Progenitor cell of endocrine pancreas (in vitro differentiated cells): Measurements from ENCODE around the gene SCAF11. TPM values are rescaled to one million over a fixed set of nuclear protein-coding genes. Genes with fewer than 3 reads are reported as not detected.
"Not testable (repeated sequence)": the region's sequence is repeated elsewhere in the genome, so short reads cannot be mapped to it uniquely, and the experiment has no call there.

Source experiments
- DNase-seq: peaks from one replicate; pipeline ENCODE4 v3.0.0; 2021; ENCODE audit warnings: low spot score; ENCODE audit not compliant: unreplicated experiment
- H3K27ac Mint-ChIP-seq: 2 replicates; pipeline ENCODE4 v1.8.0; 2021; ENCODE audit warnings: mild to moderate bottlenecking, moderate library complexity, mixed read lengths
- H3K27me3 Mint-ChIP-seq: 2 replicates; pipeline ENCODE4 v1.8.0; 2021; ENCODE audit warnings: mixed read lengths
- H3K36me3 Mint-ChIP-seq: 2 replicates; pipeline ENCODE4 v1.8.0; 2022; ENCODE audit warnings: mixed read lengths; ENCODE audit not compliant: insufficient read depth
- H3K4me1 Mint-ChIP-seq: 2 replicates; pipeline ENCODE4 v1.8.0; 2021; ENCODE audit warnings: low read depth, mixed read lengths
- H3K4me3 Mint-ChIP-seq: 2 replicates; pipeline ENCODE4 v1.8.0; 2021; ENCODE audit warnings: low read depth, mild to moderate bottlenecking, moderate library complexity, mixed read lengths
- H3K9me3 Mint-ChIP-seq: 2 replicates; pipeline ENCODE4 v1.8.0; 2021; ENCODE audit warnings: low read depth, mixed read lengths
- total RNA-seq: library from RNA; stranded (reverse); gene quantifications from 2 replicates; pipeline ENCODE4 v1.2.1, GENCODE V29; 2021
- TF ChIP-seq, protein P1 (sequence below): fragments of 200-600 bp; sonication (generic); IDR thresholded peaks from one replicate; pipeline ENCODE4 v1.5.0; 2021; ENCODE audit warnings: antibody characterized with exemption, mild to moderate bottlenecking; ENCODE audit not compliant: unreplicated experiment

The SCAF11 gene
- total RNA-seq, 1 donor from 2014 or later: 113 TPM

DNA sequence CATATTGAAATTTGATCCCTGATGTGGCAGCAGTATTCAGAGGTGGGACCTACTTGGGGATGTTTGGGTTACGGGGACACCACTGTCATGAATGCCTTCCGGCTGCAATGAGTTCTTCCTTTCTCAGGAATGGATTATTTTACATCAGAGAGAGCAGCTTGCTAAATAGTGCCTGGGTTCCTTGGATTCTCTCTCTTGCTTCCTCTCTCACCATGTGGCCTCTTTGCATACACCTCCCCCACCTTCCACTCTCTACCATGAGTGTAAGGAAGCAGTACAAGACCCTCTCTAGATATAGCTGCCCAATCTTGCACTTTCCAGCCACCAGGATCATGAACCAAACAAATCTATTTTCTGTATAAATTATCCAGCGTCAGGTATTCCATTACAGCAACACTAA lies 15.4 kb upstream of the SCAF11 start:
- Mint-ChIP-seq H3K4me3 (no peak overlapping the region), H3K36me3 (no peaks in the 10 kb centered on the region), H3K9me3 (peaks cover 3% of the 10 kb centered on the region), H3K27ac (no peak overlapping the region), H3K4me1 (no peaks in the 10 kb centered on the region), H3K27me3 (no peaks in the 10 kb centered on the region)
- TF ChIP-seq, protein P1, sequence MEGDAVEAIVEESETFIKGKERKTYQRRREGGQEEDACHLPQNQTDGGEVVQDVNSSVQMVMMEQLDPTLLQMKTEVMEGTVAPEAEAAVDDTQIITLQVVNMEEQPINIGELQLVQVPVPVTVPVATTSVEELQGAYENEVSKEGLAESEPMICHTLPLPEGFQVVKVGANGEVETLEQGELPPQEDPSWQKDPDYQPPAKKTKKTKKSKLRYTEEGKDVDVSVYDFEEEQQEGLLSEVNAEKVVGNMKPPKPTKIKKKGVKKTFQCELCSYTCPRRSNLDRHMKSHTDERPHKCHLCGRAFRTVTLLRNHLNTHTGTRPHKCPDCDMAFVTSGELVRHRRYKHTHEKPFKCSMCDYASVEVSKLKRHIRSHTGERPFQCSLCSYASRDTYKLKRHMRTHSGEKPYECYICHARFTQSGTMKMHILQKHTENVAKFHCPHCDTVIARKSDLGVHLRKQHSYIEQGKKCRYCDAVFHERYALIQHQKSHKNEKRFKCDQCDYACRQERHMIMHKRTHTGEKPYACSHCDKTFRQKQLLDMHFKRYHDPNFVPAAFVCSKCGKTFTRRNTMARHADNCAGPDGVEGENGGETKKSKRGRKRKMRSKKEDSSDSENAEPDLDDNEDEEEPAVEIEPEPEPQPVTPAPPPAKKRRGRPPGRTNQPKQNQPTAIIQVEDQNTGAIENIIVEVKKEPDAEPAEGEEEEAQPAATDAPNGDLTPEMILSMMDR: no peak
- DNase-seq: no peak

DNA sequence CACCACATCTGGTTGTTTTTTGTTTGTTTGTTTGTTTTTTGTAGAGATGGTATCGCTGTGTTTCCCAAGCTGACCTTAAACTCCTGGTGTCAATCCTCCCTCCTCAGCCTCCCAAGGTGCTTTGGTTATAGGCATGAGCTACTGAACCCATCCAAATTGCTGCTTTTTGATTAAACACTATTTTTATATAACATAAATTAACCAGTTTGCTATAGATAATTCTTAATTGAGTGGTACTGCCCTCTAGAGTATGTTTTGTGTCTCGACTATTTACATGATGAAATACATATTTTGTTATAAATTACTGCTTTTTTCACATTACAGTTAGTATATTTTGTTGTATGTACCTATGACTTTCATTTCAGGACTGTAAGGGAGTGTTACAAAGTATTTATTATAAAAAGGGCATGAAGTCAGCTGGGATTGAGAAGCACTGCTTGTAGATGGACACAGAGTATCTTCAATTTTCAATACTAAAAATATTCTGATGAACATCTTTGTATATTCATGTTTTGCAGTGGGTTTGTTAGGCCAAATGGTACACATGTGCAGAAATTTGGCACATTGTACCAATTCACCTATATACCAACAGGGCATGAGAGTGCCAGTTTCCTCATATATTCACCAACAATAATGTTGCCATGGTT lies 14.9 kb upstream of the SCAF11 start:
- Mint-ChIP-seq H3K4me1 (no peaks in the 10 kb centered on the region), H3K27me3 (no peaks in the 10 kb centered on the region), H3K36me3 (no peaks in the 10 kb centered on the region), H3K27ac (no peak overlapping the region), H3K9me3 (peaks cover 3% of the 10 kb centered on the region), H3K4me3 (no peak overlapping the region)
- DNase-seq: no peak
- TF ChIP-seq, protein P1: no peak

DNA sequence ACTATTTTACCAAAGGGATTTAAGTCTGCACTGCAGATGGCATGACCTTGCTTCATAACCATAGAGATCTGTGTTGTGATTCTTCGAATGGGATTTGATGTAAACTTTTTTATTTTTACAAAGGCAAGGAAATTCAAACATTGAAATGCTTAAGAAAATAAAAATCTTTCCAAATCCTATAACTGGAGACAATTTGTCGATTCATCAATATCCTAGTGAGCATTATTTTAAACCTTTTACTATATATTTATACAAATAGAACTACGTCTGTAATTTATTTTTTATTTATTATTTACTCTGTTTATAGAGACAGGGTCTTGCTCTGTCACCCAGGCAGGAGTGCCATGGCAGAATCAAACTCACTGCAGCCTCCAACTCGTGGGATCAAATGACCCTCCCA lies 14.3 kb upstream of the SCAF11 start:
- no peaks in the 10 kb centered on the region for H3K27me3 Mint-ChIP-seq
- no peaks in the 10 kb centered on the region for H3K4me1 Mint-ChIP-seq
- H3K27ac Mint-ChIP-seq: no peak overlapping the region
- TF ChIP-seq, protein P1: no peak
- DNase-seq: no peak
- no peaks in the 10 kb centered on the region for H3K36me3 Mint-ChIP-seq
- H3K4me3 Mint-ChIP-seq: no peak overlapping the region
- peaks cover 3% of the 10 kb centered on the region for H3K9me3 Mint-ChIP-seq

DNA sequence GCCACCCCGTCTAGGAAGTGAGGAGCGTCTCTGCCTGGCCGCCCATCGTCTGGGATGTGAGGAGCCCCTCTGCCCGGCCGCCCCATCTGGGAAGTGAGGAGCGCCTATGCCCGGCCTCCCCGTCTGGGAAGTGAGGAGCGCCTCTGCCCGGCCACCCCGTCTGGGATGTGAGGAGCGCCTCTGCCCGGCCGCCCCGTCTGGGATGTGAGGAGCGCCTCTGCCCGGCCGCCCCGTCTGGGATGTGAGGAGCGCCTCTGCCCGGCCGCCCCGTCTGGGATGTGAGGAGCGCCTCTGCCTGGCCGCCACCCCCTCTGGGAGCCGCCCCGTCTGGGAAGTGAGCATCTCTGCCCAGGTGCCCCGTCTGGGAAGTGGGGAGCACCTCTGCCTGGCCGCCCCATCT lies 9.7 kb upstream of the SCAF11 start:
- H3K27ac Mint-ChIP-seq, H3K4me3 Mint-ChIP-seq, H3K36me3 Mint-ChIP-seq, H3K27me3 Mint-ChIP-seq, H3K4me1 Mint-ChIP-seq, DNase-seq, H3K9me3 Mint-ChIP-seq: not testable (repeated sequence)

DNA sequence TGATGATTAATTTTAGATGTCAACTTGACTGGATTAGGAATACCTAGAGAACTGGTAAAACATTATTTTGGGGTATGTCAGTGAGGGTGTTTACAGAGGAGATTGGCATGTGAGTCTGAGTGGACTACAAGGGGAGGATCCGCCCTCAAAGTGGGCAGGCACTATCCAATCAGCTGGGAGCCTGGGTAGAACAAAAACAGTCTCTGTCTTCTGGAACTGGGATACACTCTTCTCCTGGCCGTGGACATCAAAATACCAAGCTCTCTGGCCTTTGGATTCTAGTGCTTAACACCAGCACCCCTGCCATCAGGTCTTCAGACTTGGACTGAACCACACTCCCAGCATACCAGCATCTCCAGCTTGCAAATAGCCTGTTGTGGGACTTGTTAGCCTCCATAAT lies 4.4 kb upstream of the SCAF11 start:
- Mint-ChIP-seq H3K4me1 (peaks cover 10% of the 10 kb centered on the region), H3K27me3 (no peaks in the 10 kb centered on the region), H3K36me3 (no peaks in the 10 kb centered on the region), H3K27ac (no peak overlapping the region), H3K4me3 (no peak overlapping the region), H3K9me3 (no peaks in the 10 kb centered on the region)
- TF ChIP-seq, protein P1: no peak
- DNase-seq: no peak
